Fibroblast of lung (primary cell): ENCODE data around the gene FAM169A. TPM values are rescaled to one million over a fixed set of nuclear protein-coding genes. Genes with fewer than 3 reads are reported as not detected.

Experiments
- DNase-seq, 2 donors: peaks; one replicate each; pipeline versions ENCODE4 v3.0.0 to v3.0.0-alpha.2; 2010; ENCODE audit warnings: low read depth in 2 of 2
- H2AFZ ChIP-seq: 2 replicates; pipeline ENCODE4 v1.5.1; 2012; ENCODE audit warnings: low read length, control low read depth, inconsistent platforms
- H3K27ac ChIP-seq: 2 replicates; pipeline ENCODE4 v1.5.1; 2011; ENCODE audit warnings: low read length, control low read depth; ENCODE audit not compliant: insufficient read depth
- H3K27me3 ChIP-seq: 2 replicates; pipeline ENCODE4 v1.5.1; 2011; ENCODE audit warnings: mild to moderate bottlenecking, low read length; ENCODE audit not compliant: control insufficient read depth, insufficient read depth
- H3K36me3 ChIP-seq: 2 replicates; pipeline ENCODE4 v1.5.1; 2011; ENCODE audit warnings: low read length; ENCODE audit not compliant: control insufficient read depth, insufficient read depth
- H3K4me1 ChIP-seq: 2 replicates; pipeline ENCODE4 v1.5.1; 2011; ENCODE audit warnings: low read length; ENCODE audit not compliant: control insufficient read depth, insufficient read depth; ENCODE audit errors: extremely low read depth
- H3K4me2 ChIP-seq: 2 replicates; pipeline ENCODE4 v1.5.1; 2011; ENCODE audit warnings: low read length, control low read depth; ENCODE audit not compliant: insufficient read depth; ENCODE audit errors: extremely low read depth
- H3K4me3 ChIP-seq, 4 experiments: fragments of 200-600 bp in 1 of 4; sonication (generic) in 1 of 4; replicated peaks in 1 of 4; 2 replicates each; pipeline ENCODE4 v1.5.1; 2011 to 2016; ENCODE audit warnings: low read length in 4 of 4, low read depth in 3 of 4, mild to moderate bottlenecking in 3 of 4, control low read depth in 2 of 4, inconsistent platforms in 1 of 4, mixed read lengths in 1 of 4; ENCODE audit not compliant: insufficient read depth in 1 of 4; ENCODE audit errors: control extremely low read depth in 1 of 4
- H3K79me2 ChIP-seq: 2 replicates; pipeline ENCODE4 v1.5.1; 2012; ENCODE audit warnings: mild to moderate bottlenecking, low read length, inconsistent platforms; ENCODE audit not compliant: control insufficient read depth, insufficient read depth
- H3K9ac ChIP-seq: 2 replicates; pipeline ENCODE4 v1.5.1; 2011; ENCODE audit warnings: mild to moderate bottlenecking, low read length, control low read depth; ENCODE audit not compliant: insufficient read depth
- H3K9me3 ChIP-seq: 2 replicates; pipeline ENCODE4 v1.5.1; 2012; ENCODE audit warnings: low read depth, low read length; ENCODE audit not compliant: control insufficient read depth, insufficient read depth
- H4K20me1 ChIP-seq: 2 replicates; pipeline ENCODE4 v1.5.1; 2011; ENCODE audit warnings: low read length; ENCODE audit not compliant: control insufficient read depth, insufficient read depth; ENCODE audit errors: extremely low read depth
- CTCF ChIP-seq, 2 donors: IDR thresholded peaks in 1 of 2; conservative IDR thresholded peaks in 1 of 2; 1 replicate in 1 of 2; 2 replicates in 1 of 2; pipeline ENCODE4 v1.5.1; 2011 to 2012; ENCODE audit warnings: low read length in 2 of 2, control low read depth in 1 of 2, inconsistent platforms in 1 of 2, low read depth in 1 of 2, mild to moderate bottlenecking in 1 of 2
- EZH2 ChIP-seq: IDR thresholded peaks from 2 replicates; pipeline ENCODE4 v1.5.1; 2012; ENCODE audit warnings: low read length, control low read depth, mild to moderate bottlenecking; ENCODE audit errors: missing control alignments
- polyA plus RNA-seq, 2 donors: library from polyadenylated mRNA; depleted of rRNA in 1 of 2; stranded (reverse) in 1 of 2; unstranded in 1 of 2; fragments of >200 nt; gene quantifications; 2 replicates each; pipeline ENCODE4 v1.2.1, GENCODE V29; 2011 to 2012; ENCODE audit warnings: missing spikeins in 1 of 2
- total RNA-seq: library from RNA; depleted of rRNA; stranded (reverse); fragments of >200 nt; gene quantifications from 2 replicates; pipeline ENCODE4 v1.2.1, GENCODE V29; 2014

Gene FAM169A
- total and polyA plus RNA-seq, 2 donors (not counting 1 experiment from before 2014, with no cell fraction given), result 0.61 to 1.2 TPM

- DNase-seq, result no peak
These were observed 129.4 kb downstream of the FAM169A start for GRCh38 chr5:74736759-74737158.

More at GRCh38 chr5:74736759-74737158, 129.4 kb downstream of the FAM169A start:
- Histone ChIP-seq H3K4me3 (no peak overlapping the region), H3K9ac (no peak overlapping the region), H3K9me3 (no peaks in the 10 kb centered on the region), H3K79me2 (no peaks in the 10 kb centered on the region), H3K27ac (no peak overlapping the region), H3K4me2 (no peak overlapping the region), H3K27me3 (no peaks in the 10 kb centered on the region), H4K20me1 (no peaks in the 10 kb centered on the region), H3K36me3 (peaks cover 3% of the 10 kb centered on the region), H3K4me1 (no peaks in the 10 kb centered on the region), H2AFZ (no peak overlapping the region)
- TF ChIP-seq CTCF (conservative IDR thresholded peaks at IDR 0.05 in 1 of 2, IDR thresholded peaks at IDR 0.05 in 1 of 2; ENCODE audit: low read depth in 1 of 2, low read length in 2 of 2) (no peak), EZH2 (no peak)

Other genes starting within 250 kb of the FAM169A start
- gene ENC1, start 225.7 kb downstream of the FAM169A start, total RNA-seq, result 15.4 and 21.8 TPM in 2 replicates
- gene ENC1, start 225.7 kb downstream of the FAM169A start, polyA plus RNA-seq, result 3.5 and 15.6 TPM in 2 replicates
- gene HEXB, start 181.2 kb downstream of the FAM169A start, total RNA-seq, result 214 and 245 TPM in 2 replicates
- gene HEXB, start 181.2 kb downstream of the FAM169A start, polyA plus RNA-seq, result 203 and 254 TPM in 2 replicates
- 36.7 and 51.7 TPM in 2 replicates for gene GFM2, start 99.3 kb downstream of the FAM169A start, total RNA-seq
- 30.2 and 34.3 TPM in 2 replicates for gene GFM2, start 99.3 kb downstream of the FAM169A start, polyA plus RNA-seq
- gene NSA2, start 99.1 kb downstream of the FAM169A start, total RNA-seq, result 139 and 148 TPM in 2 replicates
- 134 and 169 TPM in 2 replicates for gene NSA2, start 99.1 kb downstream of the FAM169A start, polyA plus RNA-seq
- 1.8 and 3.6 TPM in 2 replicates for gene GCNT4, start 186.2 kb upstream of the FAM169A start, total RNA-seq
- 2.2 and 14.6 TPM in 2 replicates for gene GCNT4, start 186.2 kb upstream of the FAM169A start, polyA plus RNA-seq